ENCODE data around the gene BRAT1.

- TF ChIP-seq, protein P1, sequence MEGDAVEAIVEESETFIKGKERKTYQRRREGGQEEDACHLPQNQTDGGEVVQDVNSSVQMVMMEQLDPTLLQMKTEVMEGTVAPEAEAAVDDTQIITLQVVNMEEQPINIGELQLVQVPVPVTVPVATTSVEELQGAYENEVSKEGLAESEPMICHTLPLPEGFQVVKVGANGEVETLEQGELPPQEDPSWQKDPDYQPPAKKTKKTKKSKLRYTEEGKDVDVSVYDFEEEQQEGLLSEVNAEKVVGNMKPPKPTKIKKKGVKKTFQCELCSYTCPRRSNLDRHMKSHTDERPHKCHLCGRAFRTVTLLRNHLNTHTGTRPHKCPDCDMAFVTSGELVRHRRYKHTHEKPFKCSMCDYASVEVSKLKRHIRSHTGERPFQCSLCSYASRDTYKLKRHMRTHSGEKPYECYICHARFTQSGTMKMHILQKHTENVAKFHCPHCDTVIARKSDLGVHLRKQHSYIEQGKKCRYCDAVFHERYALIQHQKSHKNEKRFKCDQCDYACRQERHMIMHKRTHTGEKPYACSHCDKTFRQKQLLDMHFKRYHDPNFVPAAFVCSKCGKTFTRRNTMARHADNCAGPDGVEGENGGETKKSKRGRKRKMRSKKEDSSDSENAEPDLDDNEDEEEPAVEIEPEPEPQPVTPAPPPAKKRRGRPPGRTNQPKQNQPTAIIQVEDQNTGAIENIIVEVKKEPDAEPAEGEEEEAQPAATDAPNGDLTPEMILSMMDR (IDR thresholded peaks at IDR 0.05), result no peak
- TF ChIP-seq POLR2A (IDR thresholded peaks at IDR 0.05), result no peak
Measured at GRCh38 chr7:2488272-2488645, 67.1 kb downstream of the BRAT1 start.
